PC-9 (cell line): ENCODE measurements around the gene CTXND1. TPM values are rescaled to one million over a fixed set of nuclear protein-coding genes. Genes with fewer than 3 reads are reported as not detected.

Experiments used
- BruUV-seq: library from RNA; stranded (reverse); fragments of 400-500 nt; replicated peaks from 2 replicates; lab custom pipeline; 2021; lab: Mats Ljungman, UMichigan
- CTCF ChIA-PET: fragments of 300-600 bp; sonication (Branson Sonifier 250); formaldehyde crosslinking; loops from one replicate; lab custom pipeline; 2022; ENCODE audit warnings: antibody characterized with exemption; lab: Charles Lee
- POLR2A ChIA-PET: fragments of 300-600 bp; sonication (Branson Sonifier 250); formaldehyde crosslinking; loops from one replicate; lab custom pipeline; 2022; ENCODE audit warnings: antibody characterized with exemption; ENCODE audit not compliant: unreplicated experiment; lab: Charles Lee
- DNase-seq, 2 experiments: peaks; one replicate each; pipeline versions ENCODE4 v3.0.0 to v3.0.0-alpha.2; 2015 to 2022; ENCODE audit warnings: mixed read lengths in 1 of 2
- H2AFZ ChIP-seq: fragments of 200-600 bp; sonication (generic); 2 replicates; pipeline ENCODE4 v1.8.1; 2017; ENCODE audit warnings: antibody characterized with exemption
- H3F3A ChIP-seq: fragments of 200-600 bp; sonication (generic); 2 replicates; pipeline ENCODE4 v1.8.1; 2017; ENCODE audit warnings: antibody characterized with exemption, mild to moderate bottlenecking, low read depth; ENCODE audit not compliant: insufficient read depth
- H3K27ac ChIP-seq: fragments of 200-600 bp; sonication (generic); 2 replicates; pipeline ENCODE4 v1.6.1; 2016; ENCODE audit warnings: mixed run types
- H3K27me3 ChIP-seq: fragments of 200-600 bp; sonication (generic); 2 replicates; pipeline ENCODE4 v1.6.1; 2016; ENCODE audit warnings: low read depth, mixed run types; ENCODE audit not compliant: insufficient read depth
- H3K36me3 ChIP-seq: fragments of 200-600 bp; sonication (generic); 2 replicates; pipeline ENCODE4 v1.6.1; 2016; ENCODE audit warnings: low read depth, mixed run types
- H3K4me1 ChIP-seq: fragments of 200-600 bp; sonication (generic); replicated peaks from 2 replicates; pipeline ENCODE4 v1.6.1; 2016; ENCODE audit warnings: mixed run types; ENCODE audit not compliant: insufficient read depth
- H3K4me2 ChIP-seq: fragments of 200-600 bp; sonication (generic); 2 replicates; pipeline ENCODE4 v1.6.1; 2017; ENCODE audit warnings: mixed run types
- H3K4me3 ChIP-seq: fragments of 200-600 bp; sonication (generic); 2 replicates; pipeline ENCODE4 v1.6.1; 2016; ENCODE audit warnings: mixed run types
- H3K79me2 ChIP-seq: fragments of 200-600 bp; sonication (generic); 2 replicates; pipeline ENCODE4 v1.6.1; 2017; ENCODE audit warnings: low read depth, mixed run types
- H3K9me2 ChIP-seq: fragments of 200-600 bp; sonication (generic); 2 replicates; pipeline ENCODE4 v1.8.1; 2017; ENCODE audit warnings: mild to moderate bottlenecking; ENCODE audit not compliant: insufficient read depth
- H3K9me3 ChIP-seq: fragments of 200-600 bp; sonication (generic); 2 replicates; pipeline ENCODE4 v1.8.1; 2016; ENCODE audit warnings: low read depth; ENCODE audit not compliant: insufficient read depth
- H4K20me1 ChIP-seq: fragments of 200-600 bp; sonication (generic); 2 replicates; pipeline ENCODE4 v1.8.1; 2017; ENCODE audit not compliant: insufficient read depth
- CTCF ChIP-seq: fragments of 200-600 bp; sonication (generic); conservative IDR thresholded peaks from 2 replicates; pipeline ENCODE4 v1.6.1; 2017; ENCODE audit warnings: mixed run types, antibody characterized with exemption, mild to moderate bottlenecking, moderate library complexity
- EZH2 ChIP-seq: fragments of 200-600 bp; sonication (generic); IDR thresholded peaks from 2 replicates; pipeline ENCODE4 v1.8.0; 2017; ENCODE audit warnings: antibody characterized with exemption, low read depth
- intact Hi-C: fragments of 100-400 bp; cut with micrococcal nuclease; formaldehyde crosslinking; loops from one replicate; pipeline ENCODE4 v1.10.0; 2022; ENCODE audit not compliant: unreplicated experiment
- total RNA-seq: library from RNA; stranded (reverse); gene quantifications from 2 replicates; pipeline ENCODE4 v1.2.3, GENCODE V29; 2021

Gene CTXND1
- total RNA-seq, 1 experiment from 2014 or later = not detected

GRCh38 chr15:80172401-80172800, 79.6 kb downstream of the CTXND1 start:
- peaks cover 4% of the 10 kb centered on the region; the same call in 1 of the 2 replicates for H3K4me1 ChIP-seq
- no peaks in the 10 kb centered on the region for H3K9me2 ChIP-seq
- DNase-seq = no peak
- no peaks in the 10 kb centered on the region for H3K79me2 ChIP-seq
- H3K9me3 ChIP-seq = no peaks in the 10 kb centered on the region
- no peak overlapping the region for H3K4me3 ChIP-seq
- peaks cover 13% of the 10 kb centered on the region; the same call in 1 of the 2 replicates for H3F3A ChIP-seq
- ChIA-PET POLR2A (no interaction called here), CTCF (no interaction called here)
- intact Hi-C loops = loop anchor here (5.0 to 10.0 kb wide), 3 partner anchors 110 to 578 kb away; no protein-coding TSS in a partner anchor
- no TSS peak for BruUV-seq
- no peaks in the 10 kb centered on the region for H4K20me1 ChIP-seq
- peaks cover 19% of the 10 kb centered on the region for H3K36me3 ChIP-seq
- no peak overlapping the region for H2AFZ ChIP-seq
- no peak overlapping the region for H3K4me2 ChIP-seq
- H3K27me3 ChIP-seq = no peaks in the 10 kb centered on the region
- no peak overlapping the region for H3K27ac ChIP-seq
- TF ChIP-seq CTCF = no peak
- TF ChIP-seq EZH2 = no peak

GRCh38 chr15:80171787-80172186, 80.2 kb downstream of the CTXND1 start:
- ChIA-PET CTCF (interaction anchor here (0.6 kb wide), 1 partner anchor 21 kb away, joined by 3 read pairs; no protein-coding TSS in a partner anchor), POLR2A (no interaction called here)
- H3K4me2 ChIP-seq = no peak overlapping the region
- H3F3A ChIP-seq = peaks cover 11% of the 10 kb centered on the region; the same call in 1 of the 2 replicates
- no peaks in the 10 kb centered on the region for H3K27me3 ChIP-seq
- no peak overlapping the region for H2AFZ ChIP-seq
- peaks cover 16% of the 10 kb centered on the region; the same call in 1 of the 2 replicates for H3K36me3 ChIP-seq
- no peak for DNase-seq
- H4K20me1 ChIP-seq = no peaks in the 10 kb centered on the region
- no peaks in the 10 kb centered on the region for H3K9me2 ChIP-seq
- peaks cover 4% of the 10 kb centered on the region; the same call in 1 of the 2 replicates for H3K4me1 ChIP-seq
- H3K4me3 ChIP-seq = no peak overlapping the region
- intact Hi-C loops = loop anchor here (5.0 to 10.0 kb wide), 3 partner anchors 109 to 577 kb away; no protein-coding TSS in a partner anchor
- TF ChIP-seq CTCF (no peak), EZH2 (no peak)
- H3K27ac ChIP-seq = no peak overlapping the region
- no peaks in the 10 kb centered on the region for H3K9me3 ChIP-seq
- no TSS peak for BruUV-seq
- H3K79me2 ChIP-seq = no peaks in the 10 kb centered on the region

DNA sequence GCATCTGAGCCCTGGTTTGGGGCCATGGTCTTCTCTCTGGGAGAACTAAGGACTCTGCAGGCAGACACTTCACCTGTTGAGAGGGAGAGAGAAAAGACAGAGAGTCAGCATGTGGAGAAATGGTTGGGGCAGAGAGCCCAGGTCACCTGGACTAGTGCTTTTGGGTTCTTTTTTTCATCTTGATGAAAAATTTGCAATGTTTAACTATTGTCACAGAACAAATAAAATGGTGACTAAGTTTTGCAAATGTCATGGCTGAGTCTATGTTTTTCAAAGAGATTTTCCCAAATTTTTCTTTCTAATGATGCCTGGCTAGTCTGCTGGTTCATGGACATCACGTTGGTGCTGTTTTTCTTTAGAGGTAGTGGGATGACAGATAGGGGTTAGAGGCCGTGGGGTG, 81.4 kb downstream of the CTXND1 start:
- intact Hi-C loops = loop anchor here (5.0 to 10.0 kb wide), 3 partner anchors 108 to 576 kb away; no protein-coding TSS in a partner anchor
- no peak overlapping the region for H3K27ac ChIP-seq

More for the DNA sequence above, 81.4 kb downstream of the CTXND1 start:
- H3K9me3 ChIP-seq = no peaks in the 10 kb centered on the region
- CTCF ChIA-PET = no interaction called here
- no peaks in the 10 kb centered on the region for H3K79me2 ChIP-seq
- no TSS peak for BruUV-seq
- POLR2A ChIA-PET = no interaction called here
- TF ChIP-seq EZH2 (no peak), CTCF (no peak)
- 0 out of 2 replicates have a peak, but pooled peaks cover 16% of the 10 kb centered on the region for H3K36me3 ChIP-seq
- no peak overlapping the region for H2AFZ ChIP-seq
- H3K4me3 ChIP-seq = no peak overlapping the region
- H3K27me3 ChIP-seq = no peaks in the 10 kb centered on the region
- H3K4me2 ChIP-seq = no peak overlapping the region
- H3K9me2 ChIP-seq = no peaks in the 10 kb centered on the region
- H3K4me1 ChIP-seq = peaks cover 4% of the 10 kb centered on the region; the same call in 1 of the 2 replicates
- no peaks in the 10 kb centered on the region for H4K20me1 ChIP-seq
- no peak for DNase-seq
- peaks cover 11% of the 10 kb centered on the region; the same call in 1 of the 2 replicates for H3F3A ChIP-seq
